Skeletal muscle cell (primary cell): Measurements from ENCODE around the gene TMEM132C.

Experiments
- DNase-seq: peaks from one replicate; pipeline ENCODE4 v3.0.0-alpha.2; 2010; ENCODE audit warnings: low read depth
- H3K4me3 ChIP-seq: 2 replicates; pipeline ENCODE4 v1.5.1; 2011; ENCODE audit warnings: low read depth, mild to moderate bottlenecking, control low read depth, low read length, moderate library complexity

TMEM132C gene

GRCh38 chr12:128276471-128276870 is 9.5 kb downstream of the TMEM132C start:
- DNase-seq: no peak
- no peak overlapping the region for H3K4me3 ChIP-seq

- no peak for DNase-seq
- no peak overlapping the region for H3K4me3 ChIP-seq
These were observed 20.0 kb downstream of the TMEM132C start for GRCh38 chr12:128286970-128287369.

- no peak for DNase-seq
- no peak overlapping the region for H3K4me3 ChIP-seq
These were observed 21.4 kb downstream of the TMEM132C start for GRCh38 chr12:128288357-128288756.

- no peak overlapping the region for H3K4me3 ChIP-seq
- no peak for DNase-seq
These were observed 21.9 kb downstream of the TMEM132C start for GRCh38 chr12:128288896-128289295.

GRCh38 chr12:128290938-128291337 is 24.0 kb downstream of the TMEM132C start:
- no peak for DNase-seq
- no peak overlapping the region for H3K4me3 ChIP-seq

- no peak for DNase-seq
- H3K4me3 ChIP-seq: no peak overlapping the region
These were observed 31.2 kb downstream of the TMEM132C start for GRCh38 chr12:128298091-128298748.

GRCh38 chr12:128305336-128305892 is 38.4 kb downstream of the TMEM132C start:
- no peak for DNase-seq
- no peak overlapping the region for H3K4me3 ChIP-seq

GRCh38 chr12:128307791-128308190 is 40.8 kb downstream of the TMEM132C start:
- DNase-seq: no peak
- H3K4me3 ChIP-seq: no peak overlapping the region

GRCh38 chr12:128312661-128313060 is 45.7 kb downstream of the TMEM132C start:
- H3K4me3 ChIP-seq: no peak overlapping the region
- no peak for DNase-seq

- DNase-seq: no peak
- no peak overlapping the region for H3K4me3 ChIP-seq
These were observed 47.0 kb downstream of the TMEM132C start for GRCh38 chr12:128313931-128314330.

GRCh38 chr12:128314611-128315010 is 47.6 kb downstream of the TMEM132C start:
- DNase-seq: no peak
- H3K4me3 ChIP-seq: no peak overlapping the region

GRCh38 chr12:128316078-128316477 is 49.1 kb downstream of the TMEM132C start:
- DNase-seq: no peak
- no peak overlapping the region for H3K4me3 ChIP-seq

- no peak for DNase-seq
- H3K4me3 ChIP-seq: no peak overlapping the region
These were observed 50.1 kb downstream of the TMEM132C start for GRCh38 chr12:128316973-128317526.

GRCh38 chr12:128318341-128318740 is 51.4 kb downstream of the TMEM132C start:
- no peak for DNase-seq
- H3K4me3 ChIP-seq: no peak overlapping the region

GRCh38 chr12:128318946-128319345 is 52.0 kb downstream of the TMEM132C start:
- DNase-seq: no peak
- H3K4me3 ChIP-seq: no peak overlapping the region

- no peak overlapping the region for H3K4me3 ChIP-seq
- DNase-seq: no peak
These were observed 55.4 kb downstream of the TMEM132C start for GRCh38 chr12:128322341-128322740.

GRCh38 chr12:128323145-128323920 is 56.4 kb downstream of the TMEM132C start:
- H3K4me3 ChIP-seq: no peak overlapping the region
- no peak for DNase-seq

- no peak for DNase-seq
These were observed 58.7 kb downstream of the TMEM132C start for GRCh38 chr12:128325646-128326045.

GRCh38 chr12:128326406-128326805 is 59.4 kb downstream of the TMEM132C start:
- DNase-seq: no peak
- no peak overlapping the region for H3K4me3 ChIP-seq

More at GRCh38 chr12:128325646-128326045, 58.7 kb downstream of the TMEM132C start:
- no peak overlapping the region for H3K4me3 ChIP-seq

GRCh38 chr12:128328961-128329360 is 62.0 kb downstream of the TMEM132C start:
- DNase-seq: no peak
- H3K4me3 ChIP-seq: no peak overlapping the region
